ENCODE data around the gene SAMD11. TPM values are rescaled to one million over a fixed set of nuclear protein-coding genes. Genes with fewer than 3 reads are reported as not detected.
A peak's percentile ranks its signal among the peaks of the same experiment; 100 is the strongest.

SAMD11 gene
- total RNA-seq, 1 experiment from 2014 or later = not detected

- no peaks in the 10 kb centered on the region for H3K79me2 ChIP-seq (ENCODE audit: low read length)
- no peaks in the 10 kb centered on the region for H3K36me3 ChIP-seq (ENCODE audit: insufficient read depth, low read length)
- no peak overlapping the region for H3K4me2 ChIP-seq (ENCODE audit: low read depth, low read length, poor library complexity, severe bottlenecking)
- no peak overlapping the region for H2AFZ ChIP-seq (ENCODE audit: low read length)
- H3K9ac ChIP-seq (ENCODE audit: low read length) = no peak overlapping the region
- peaks cover 23% of the 10 kb centered on the region; the same call in 1 of the 2 replicates for H4K20me1 ChIP-seq (ENCODE audit: insufficient read depth, low read depth, low read length)
- DNase-seq = no peak
- no peaks in the 10 kb centered on the region for H3K9me3 ChIP-seq (ENCODE audit: low read length)
- H3K27ac ChIP-seq (ENCODE audit: low read length) = no peak overlapping the region
- peaks cover 13% of the 10 kb centered on the region for H3K4me1 ChIP-seq (ENCODE audit: low read length)
- no peaks in the 10 kb centered on the region for H3K9me2 ChIP-seq (replicated peaks; ENCODE audit: insufficient read depth, low read length)
- no peak overlapping the region for H3K4me3 ChIP-seq (ENCODE audit: low read length)
- no peaks in the 10 kb centered on the region for H3K27me3 ChIP-seq (ENCODE audit: low read length)
These were observed 5.4 kb upstream of the SAMD11 start for GRCh38 chr1:918353-918752.

- Histone ChIP-seq H3K36me3 (ENCODE audit: insufficient read depth, low read length) (no peaks in the 10 kb centered on the region), H3K79me2 (ENCODE audit: low read length) (no peaks in the 10 kb centered on the region), H3K4me3 (ENCODE audit: low read length) (no peak overlapping the region), H3K4me1 (ENCODE audit: low read length) (peaks cover 15% of the 10 kb centered on the region), H2AFZ (ENCODE audit: low read length) (no peak overlapping the region), H3K9ac (ENCODE audit: low read length) (no peak overlapping the region), H3K27ac (ENCODE audit: low read length) (no peak overlapping the region), H3K9me3 (ENCODE audit: low read length) (no peaks in the 10 kb centered on the region), H3K9me2 (replicated peaks; ENCODE audit: insufficient read depth, low read length) (no peaks in the 10 kb centered on the region), H3K27me3 (ENCODE audit: low read length) (no peaks in the 10 kb centered on the region), H3K4me2 (ENCODE audit: low read depth, low read length, poor library complexity, severe bottlenecking) (no peak overlapping the region), H4K20me1 (ENCODE audit: insufficient read depth, low read depth, low read length) (peaks cover 24% of the 10 kb centered on the region; the same call in 1 of the 2 replicates)
- no peak for DNase-seq
These were observed 4.9 kb upstream of the SAMD11 start for GRCh38 chr1:918843-919242.

GRCh38 chr1:919271-919872, 4.4 kb upstream of the SAMD11 start:
- no peak for DNase-seq
- H3K79me2 ChIP-seq (ENCODE audit: low read length) = no peaks in the 10 kb centered on the region
- no peaks in the 10 kb centered on the region for H3K9me3 ChIP-seq (ENCODE audit: low read length)
- H3K27ac ChIP-seq (ENCODE audit: low read length) = no peak overlapping the region
- no peak overlapping the region for H2AFZ ChIP-seq (ENCODE audit: low read length)
- H3K36me3 ChIP-seq (ENCODE audit: insufficient read depth, low read length) = no peaks in the 10 kb centered on the region
- H3K9ac ChIP-seq (ENCODE audit: low read length) = no peak overlapping the region
- H3K4me1 ChIP-seq (ENCODE audit: low read length) = peaks cover 15% of the 10 kb centered on the region
- no peaks in the 10 kb centered on the region for H3K9me2 ChIP-seq (replicated peaks; ENCODE audit: insufficient read depth, low read length)
- no peak overlapping the region for H3K4me2 ChIP-seq (ENCODE audit: low read depth, low read length, poor library complexity, severe bottlenecking)
- H3K27me3 ChIP-seq (ENCODE audit: low read length) = no peaks in the 10 kb centered on the region
- peaks cover 24% of the 10 kb centered on the region; the same call in 1 of the 2 replicates for H4K20me1 ChIP-seq (ENCODE audit: insufficient read depth, low read depth, low read length)
- H3K4me3 ChIP-seq (ENCODE audit: low read length) = no peak overlapping the region

DNA sequence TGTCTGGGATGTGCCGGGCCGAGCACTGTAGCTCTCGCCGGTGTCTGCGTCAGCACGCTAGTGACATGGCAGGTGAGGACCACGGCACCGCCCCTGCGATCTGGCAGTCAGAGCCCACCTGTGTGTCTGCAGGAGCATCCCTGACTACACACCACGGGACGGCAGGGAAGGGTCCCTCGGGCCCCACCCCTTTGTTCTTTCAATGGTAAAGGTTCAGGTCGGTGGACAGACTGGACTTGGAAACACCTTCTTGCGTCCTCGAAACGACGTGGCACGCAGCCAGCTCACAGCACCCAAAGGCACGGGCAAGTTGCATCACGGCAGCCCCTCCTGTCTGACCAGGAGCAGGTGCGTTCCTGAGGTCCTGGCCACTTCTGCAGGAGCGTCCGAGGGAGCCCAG, 3.7 kb upstream of the SAMD11 start:
- Histone ChIP-seq H3K9me2 (replicated peaks; ENCODE audit: insufficient read depth, low read length) (no peaks in the 10 kb centered on the region), H2AFZ (ENCODE audit: low read length) (no peak overlapping the region), H3K9me3 (ENCODE audit: low read length) (no peaks in the 10 kb centered on the region), H3K4me2 (ENCODE audit: low read depth, low read length, poor library complexity, severe bottlenecking) (no peak overlapping the region), H3K27me3 (ENCODE audit: low read length) (no peaks in the 10 kb centered on the region), H3K27ac (ENCODE audit: low read length) (no peak overlapping the region), H3K79me2 (ENCODE audit: low read length) (no peaks in the 10 kb centered on the region), H3K36me3 (ENCODE audit: insufficient read depth, low read length) (no peaks in the 10 kb centered on the region), H3K4me1 (ENCODE audit: low read length) (peaks cover 15% of the 10 kb centered on the region), H4K20me1 (ENCODE audit: insufficient read depth, low read depth, low read length) (peaks cover 24% of the 10 kb centered on the region; the same call in 1 of the 2 replicates), H3K4me3 (ENCODE audit: low read length) (no peak overlapping the region), H3K9ac (ENCODE audit: low read length) (no peak overlapping the region)
- no peak for DNase-seq

- no peaks in the 10 kb centered on the region for H3K9me2 ChIP-seq (replicated peaks; ENCODE audit: insufficient read depth, low read length)
- no peak overlapping the region for H3K4me3 ChIP-seq (ENCODE audit: low read length)
- no peaks in the 10 kb centered on the region for H3K27me3 ChIP-seq (ENCODE audit: low read length)
- peaks cover 15% of the 10 kb centered on the region for H3K4me1 ChIP-seq (ENCODE audit: low read length)
- H3K4me2 ChIP-seq (ENCODE audit: low read depth, low read length, poor library complexity, severe bottlenecking) = peak overlapping the region; percentile 50
- no peaks in the 10 kb centered on the region for H3K36me3 ChIP-seq (ENCODE audit: insufficient read depth, low read length)
- no peak overlapping the region for H2AFZ ChIP-seq (ENCODE audit: low read length)
- H3K9ac ChIP-seq (ENCODE audit: low read length) = no peak overlapping the region
- peaks cover 24% of the 10 kb centered on the region; the same call in 1 of the 2 replicates for H4K20me1 ChIP-seq (ENCODE audit: insufficient read depth, low read depth, low read length)
- no peak overlapping the region for H3K27ac ChIP-seq (ENCODE audit: low read length)
- no peak for DNase-seq
- H3K9me3 ChIP-seq (ENCODE audit: low read length) = no peaks in the 10 kb centered on the region
- H3K79me2 ChIP-seq (ENCODE audit: low read length) = no peaks in the 10 kb centered on the region
These were observed 3.2 kb upstream of the SAMD11 start for GRCh38 chr1:920521-920920.

- peaks cover 15% of the 10 kb centered on the region for H3K4me1 ChIP-seq (ENCODE audit: low read length)
- H3K9ac ChIP-seq (ENCODE audit: low read length) = no peak overlapping the region
- no peaks in the 10 kb centered on the region for H3K27me3 ChIP-seq (ENCODE audit: low read length)
- H3K4me2 ChIP-seq (ENCODE audit: low read depth, low read length, poor library complexity, severe bottlenecking) = peak overlapping the region; percentile 50
- H2AFZ ChIP-seq (ENCODE audit: low read length) = no peak overlapping the region
- DNase-seq = peak; percentile 82
- no peaks in the 10 kb centered on the region for H3K79me2 ChIP-seq (ENCODE audit: low read length)
- no peaks in the 10 kb centered on the region for H3K9me3 ChIP-seq (ENCODE audit: low read length)
- H3K9me2 ChIP-seq (replicated peaks; ENCODE audit: insufficient read depth, low read length) = no peaks in the 10 kb centered on the region
- H3K36me3 ChIP-seq (ENCODE audit: insufficient read depth, low read length) = no peaks in the 10 kb centered on the region
- H3K27ac ChIP-seq (ENCODE audit: low read length) = no peak overlapping the region
- peaks cover 24% of the 10 kb centered on the region; the same call in 1 of the 2 replicates for H4K20me1 ChIP-seq (ENCODE audit: insufficient read depth, low read depth, low read length)
- no peak overlapping the region for H3K4me3 ChIP-seq (ENCODE audit: low read length)
These were observed 2.5 kb upstream of the SAMD11 start for GRCh38 chr1:921011-921837.

- H3K79me2 ChIP-seq (ENCODE audit: low read length) = no peaks in the 10 kb centered on the region
- no peaks in the 10 kb centered on the region for H3K9me2 ChIP-seq (replicated peaks; ENCODE audit: insufficient read depth, low read length)
- no peak for DNase-seq
- peaks cover 15% of the 10 kb centered on the region for H3K4me1 ChIP-seq (ENCODE audit: low read length)
- no peak overlapping the region for H3K27ac ChIP-seq (ENCODE audit: low read length)
- no peak overlapping the region for H3K9ac ChIP-seq (ENCODE audit: low read length)
- no peaks in the 10 kb centered on the region for H3K9me3 ChIP-seq (ENCODE audit: low read length)
- peak overlapping the region; percentile 35 for H3K4me2 ChIP-seq (ENCODE audit: low read depth, low read length, poor library complexity, severe bottlenecking)
- no peak overlapping the region for H2AFZ ChIP-seq (ENCODE audit: low read length)
- H3K36me3 ChIP-seq (ENCODE audit: insufficient read depth, low read length) = no peaks in the 10 kb centered on the region
- peaks cover 24% of the 10 kb centered on the region; the same call in 1 of the 2 replicates for H4K20me1 ChIP-seq (ENCODE audit: insufficient read depth, low read depth, low read length)
- H3K4me3 ChIP-seq (ENCODE audit: low read length) = no peak overlapping the region
- H3K27me3 ChIP-seq (ENCODE audit: low read length) = no peaks in the 10 kb centered on the region
These were observed 400 bp downstream of the SAMD11 start for GRCh38 chr1:923991-924655.

All from Karpas-422 (cell line).